ENCODE measurements around the gene PCDH9.

PCDH9 gene

GRCh38 chr13:66644855-66645460 lies 585.2 kb downstream of the PCDH9 start:
- no peaks in the 10 kb centered on the region for H3K9me3 ChIP-seq (ENCODE audit: severe bottlenecking)
- H3K36me3 ChIP-seq (ENCODE audit: low read depth): no peaks in the 10 kb centered on the region
- ATAC-seq (ENCODE audit: low read depth) (no peak), DNase-seq (ENCODE audit: low spot score) (no peak)
- H3K4me3 ChIP-seq (ENCODE audit: severe bottlenecking): no peak overlapping the region
- H3K27me3 ChIP-seq (ENCODE audit: insufficient read depth, poor library complexity, severe bottlenecking): no peaks in the 10 kb centered on the region
- H3K4me1 ChIP-seq (ENCODE audit: insufficient read depth, poor library complexity, severe bottlenecking): no peaks in the 10 kb centered on the region
- H3K27ac ChIP-seq (ENCODE audit: poor library complexity, severe bottlenecking): no peak overlapping the region
- no peak for TF ChIP-seq CTCF (IDR thresholded peaks at IDR 0.05; ENCODE audit: poor library complexity, severe bottlenecking)

GRCh38 chr13:66640231-66640630 lies 589.9 kb downstream of the PCDH9 start:
- no peak overlapping the region for H3K4me3 ChIP-seq (ENCODE audit: severe bottlenecking)
- H3K27ac ChIP-seq (ENCODE audit: poor library complexity, severe bottlenecking): no peak overlapping the region
- H3K27me3 ChIP-seq (ENCODE audit: insufficient read depth, poor library complexity, severe bottlenecking): no peaks in the 10 kb centered on the region
- H3K36me3 ChIP-seq (ENCODE audit: low read depth): no peaks in the 10 kb centered on the region
- ATAC-seq (ENCODE audit: low read depth) (no peak), DNase-seq (ENCODE audit: low spot score) (no peak)
- H3K9me3 ChIP-seq (ENCODE audit: severe bottlenecking): no peaks in the 10 kb centered on the region
- peaks cover 8% of the 10 kb centered on the region for H3K4me1 ChIP-seq (ENCODE audit: insufficient read depth, poor library complexity, severe bottlenecking)
- no peak for TF ChIP-seq CTCF (IDR thresholded peaks at IDR 0.05; ENCODE audit: poor library complexity, severe bottlenecking)

DNA sequence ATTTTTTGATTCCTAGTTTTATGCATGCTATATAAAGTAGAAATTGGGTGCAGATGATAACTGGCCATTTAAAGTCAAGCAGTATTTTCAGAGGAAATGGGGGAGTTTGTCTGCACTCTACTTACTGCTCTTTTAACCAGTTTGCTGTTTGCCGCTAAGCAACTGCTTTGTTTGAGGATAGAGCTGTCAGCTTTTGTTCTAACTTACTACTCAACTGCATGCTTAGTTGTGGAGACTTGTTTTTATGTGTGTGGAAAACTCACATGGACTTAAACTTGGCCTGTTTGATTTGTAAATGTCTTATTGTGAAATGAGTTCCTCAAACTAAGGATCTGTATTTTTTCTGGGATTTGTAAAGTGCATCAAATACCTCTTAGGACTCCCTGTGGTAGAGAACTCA lies 591.1 kb downstream of the PCDH9 start:
- TF ChIP-seq CTCF (IDR thresholded peaks at IDR 0.05; ENCODE audit: poor library complexity, severe bottlenecking): no peak
- DNase-seq (ENCODE audit: low spot score) (no peak), ATAC-seq (ENCODE audit: low read depth) (no peak)
- H3K4me1 ChIP-seq (ENCODE audit: insufficient read depth, poor library complexity, severe bottlenecking): peaks cover 15% of the 10 kb centered on the region
- no peaks in the 10 kb centered on the region for H3K9me3 ChIP-seq (ENCODE audit: severe bottlenecking)
- no peak overlapping the region for H3K4me3 ChIP-seq (ENCODE audit: severe bottlenecking)
- no peak overlapping the region for H3K27ac ChIP-seq (ENCODE audit: poor library complexity, severe bottlenecking)
- H3K36me3 ChIP-seq (ENCODE audit: low read depth): no peaks in the 10 kb centered on the region
- no peaks in the 10 kb centered on the region for H3K27me3 ChIP-seq (ENCODE audit: insufficient read depth, poor library complexity, severe bottlenecking)

GRCh38 chr13:66635526-66635925 lies 594.6 kb downstream of the PCDH9 start:
- no peaks in the 10 kb centered on the region for H3K9me3 ChIP-seq (ENCODE audit: severe bottlenecking)
- H3K4me1 ChIP-seq (ENCODE audit: insufficient read depth, poor library complexity, severe bottlenecking): peaks cover 15% of the 10 kb centered on the region
- TF ChIP-seq CTCF (IDR thresholded peaks at IDR 0.05; ENCODE audit: poor library complexity, severe bottlenecking): no peak
- DNase-seq (ENCODE audit: low spot score) (no peak), ATAC-seq (ENCODE audit: low read depth) (peak; percentile 100)
- H3K4me3 ChIP-seq (ENCODE audit: severe bottlenecking): no peak overlapping the region
- no peaks in the 10 kb centered on the region for H3K27me3 ChIP-seq (ENCODE audit: insufficient read depth, poor library complexity, severe bottlenecking)
- peak overlapping the region; percentile 14 for H3K27ac ChIP-seq (ENCODE audit: poor library complexity, severe bottlenecking)
- H3K36me3 ChIP-seq (ENCODE audit: low read depth): no peaks in the 10 kb centered on the region

DNA sequence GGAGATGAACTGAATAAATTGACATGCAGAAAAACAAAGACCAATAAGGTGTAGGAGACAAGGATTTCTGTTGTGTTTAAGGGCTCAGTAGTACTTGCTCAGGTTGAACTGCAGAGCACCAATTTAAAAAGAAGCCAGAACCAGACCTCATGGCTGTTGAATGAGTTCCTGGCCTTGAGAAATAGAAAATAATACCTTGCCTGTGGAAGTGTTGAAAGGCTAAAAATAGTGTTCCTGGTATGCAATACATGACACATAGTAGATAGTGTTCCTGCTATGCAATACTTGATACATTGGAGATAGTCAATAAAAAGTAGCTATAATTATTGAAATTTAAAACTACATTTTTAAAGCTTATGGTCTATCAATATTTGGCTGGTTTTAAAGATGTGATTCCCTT lies 595.8 kb downstream of the PCDH9 start:
- no peak for ATAC-seq (ENCODE audit: low read depth)
- no peak for DNase-seq (ENCODE audit: low spot score)
- no peak overlapping the region for H3K4me3 ChIP-seq (ENCODE audit: severe bottlenecking)
- H3K27ac ChIP-seq (ENCODE audit: poor library complexity, severe bottlenecking): no peak overlapping the region
- TF ChIP-seq CTCF (IDR thresholded peaks at IDR 0.05; ENCODE audit: poor library complexity, severe bottlenecking): no peak
- H3K27me3 ChIP-seq (ENCODE audit: insufficient read depth, poor library complexity, severe bottlenecking): no peaks in the 10 kb centered on the region
- H3K4me1 ChIP-seq (ENCODE audit: insufficient read depth, poor library complexity, severe bottlenecking): peaks cover 15% of the 10 kb centered on the region
- no peaks in the 10 kb centered on the region for H3K9me3 ChIP-seq (ENCODE audit: severe bottlenecking)
- H3K36me3 ChIP-seq (ENCODE audit: low read depth): no peaks in the 10 kb centered on the region
